GM12864 (cell line): ENCODE measurements around the gene MTMR1.

Experiments
- DNase-seq: peaks from one replicate; pipeline ENCODE4 v3.0.0-alpha.2; 2011; ENCODE audit warnings: low read depth
- H3K4me3 ChIP-seq: 2 replicates; pipeline ENCODE4 v1.5.1; 2011; ENCODE audit warnings: mild to moderate bottlenecking, low read depth, low read length, control low read depth
- TF ChIP-seq, protein P1 (sequence below): IDR thresholded peaks from 2 replicates; pipeline ENCODE4 v1.5.1; 2011; ENCODE audit warnings: low read depth, mild to moderate bottlenecking, moderate library complexity, low read length, control low read depth, inconsistent platforms; ENCODE audit errors: missing control alignments

MTMR1 gene

DNA sequence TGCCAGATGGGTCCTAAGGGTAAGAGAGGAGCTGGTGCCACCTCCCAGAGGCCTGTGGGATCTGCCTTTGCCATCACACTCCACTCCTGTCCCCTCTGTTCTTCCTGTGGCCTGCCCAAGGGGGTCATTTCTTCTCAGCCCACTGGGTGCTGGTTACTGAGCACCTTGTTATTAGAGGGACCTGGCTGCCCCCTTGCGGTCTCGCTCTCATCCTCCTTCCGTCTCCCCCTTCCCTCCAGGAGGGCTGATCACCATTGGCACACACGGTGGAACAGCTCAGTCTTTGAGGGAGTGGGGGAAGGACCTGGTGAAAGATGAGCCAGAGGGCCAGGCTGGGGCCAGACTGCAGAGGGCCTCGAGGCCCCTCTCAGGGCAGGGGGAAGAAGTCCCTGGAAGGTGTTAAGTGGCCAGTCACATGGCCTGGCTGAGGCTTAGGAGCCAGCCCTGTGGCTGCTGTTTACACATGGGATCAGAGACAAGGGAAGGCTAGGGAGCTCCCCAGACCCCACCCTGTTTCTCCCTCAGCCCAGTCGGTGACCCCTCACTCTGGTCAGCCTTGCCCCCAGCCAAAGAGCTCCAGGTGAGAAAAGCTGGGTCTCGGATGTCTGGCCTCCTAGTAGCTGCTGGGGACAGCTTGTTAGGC, 68.1 kb downstream of the MTMR1 start:
- no peak for DNase-seq
- TF ChIP-seq, protein P1, sequence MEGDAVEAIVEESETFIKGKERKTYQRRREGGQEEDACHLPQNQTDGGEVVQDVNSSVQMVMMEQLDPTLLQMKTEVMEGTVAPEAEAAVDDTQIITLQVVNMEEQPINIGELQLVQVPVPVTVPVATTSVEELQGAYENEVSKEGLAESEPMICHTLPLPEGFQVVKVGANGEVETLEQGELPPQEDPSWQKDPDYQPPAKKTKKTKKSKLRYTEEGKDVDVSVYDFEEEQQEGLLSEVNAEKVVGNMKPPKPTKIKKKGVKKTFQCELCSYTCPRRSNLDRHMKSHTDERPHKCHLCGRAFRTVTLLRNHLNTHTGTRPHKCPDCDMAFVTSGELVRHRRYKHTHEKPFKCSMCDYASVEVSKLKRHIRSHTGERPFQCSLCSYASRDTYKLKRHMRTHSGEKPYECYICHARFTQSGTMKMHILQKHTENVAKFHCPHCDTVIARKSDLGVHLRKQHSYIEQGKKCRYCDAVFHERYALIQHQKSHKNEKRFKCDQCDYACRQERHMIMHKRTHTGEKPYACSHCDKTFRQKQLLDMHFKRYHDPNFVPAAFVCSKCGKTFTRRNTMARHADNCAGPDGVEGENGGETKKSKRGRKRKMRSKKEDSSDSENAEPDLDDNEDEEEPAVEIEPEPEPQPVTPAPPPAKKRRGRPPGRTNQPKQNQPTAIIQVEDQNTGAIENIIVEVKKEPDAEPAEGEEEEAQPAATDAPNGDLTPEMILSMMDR = no peak
- H3K4me3 ChIP-seq = no peak overlapping the region

DNA sequence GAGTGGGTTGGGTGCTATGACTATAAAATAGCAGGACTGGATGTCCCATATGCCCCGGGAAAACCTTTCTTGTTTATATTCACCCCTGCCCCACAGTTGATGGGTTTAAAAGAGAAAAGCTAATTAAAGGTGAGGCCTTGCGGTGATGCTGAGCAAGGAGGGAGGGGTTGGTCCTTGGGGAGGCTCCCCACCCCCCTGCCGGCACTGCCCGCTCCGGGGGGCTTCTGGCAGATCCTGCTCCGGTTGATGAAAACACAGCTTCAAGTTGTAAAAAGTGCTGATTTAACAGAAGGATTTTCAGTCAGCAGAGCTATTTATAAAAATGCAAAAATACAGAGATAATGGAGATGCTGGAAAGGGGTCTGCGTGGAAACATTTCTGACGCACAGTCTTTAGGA, 68.6 kb downstream of the MTMR1 start:
- no peak overlapping the region for H3K4me3 ChIP-seq
- no peak for DNase-seq
- TF ChIP-seq, protein P1 = no peak

DNA sequence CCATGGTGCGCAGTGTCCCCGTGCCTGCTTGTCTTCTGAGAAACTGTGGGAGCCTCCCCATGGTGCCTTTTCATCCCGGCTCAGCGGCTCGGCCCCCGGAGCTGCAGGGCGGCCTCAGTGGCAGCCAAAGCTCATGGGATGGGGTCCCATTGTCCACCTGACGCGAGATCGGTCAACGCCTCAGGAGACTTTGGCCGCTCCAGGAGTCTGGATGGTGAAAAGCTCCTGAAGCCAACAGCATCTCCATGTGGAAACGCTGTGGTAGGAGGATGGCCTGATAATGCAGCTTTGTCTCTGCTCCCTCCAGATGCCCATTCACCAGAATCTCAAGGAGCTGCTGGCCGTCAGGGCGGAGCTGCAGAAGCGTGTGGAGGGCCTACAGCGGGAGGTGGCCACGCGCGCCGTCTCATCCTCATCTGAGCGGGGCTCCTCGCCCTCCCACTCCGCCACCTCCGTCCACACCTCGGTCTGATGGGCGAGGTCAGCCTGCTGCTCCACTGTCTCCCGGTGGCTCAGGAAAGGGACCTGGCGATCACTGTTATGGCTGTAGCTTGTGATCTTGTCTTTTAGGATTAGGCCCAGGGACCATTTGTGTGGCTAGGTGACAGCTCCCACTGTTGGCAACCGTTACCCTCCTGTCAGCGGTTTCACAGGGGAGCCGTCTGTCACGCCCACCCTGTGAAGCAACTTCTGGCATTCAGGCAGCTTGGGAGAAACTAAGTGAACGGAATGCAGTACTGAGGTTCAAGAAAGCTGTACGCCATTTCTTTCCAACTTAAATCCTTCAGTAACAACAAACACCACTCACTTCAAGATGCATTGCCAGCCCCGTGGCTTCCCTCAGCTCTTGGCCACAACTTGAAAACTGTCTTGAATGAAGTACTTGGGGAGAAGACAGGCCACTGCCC, 69.3 kb downstream of the MTMR1 start:
- DNase-seq = no peak
- TF ChIP-seq, protein P1 = no peak
- no peak overlapping the region for H3K4me3 ChIP-seq

DNA sequence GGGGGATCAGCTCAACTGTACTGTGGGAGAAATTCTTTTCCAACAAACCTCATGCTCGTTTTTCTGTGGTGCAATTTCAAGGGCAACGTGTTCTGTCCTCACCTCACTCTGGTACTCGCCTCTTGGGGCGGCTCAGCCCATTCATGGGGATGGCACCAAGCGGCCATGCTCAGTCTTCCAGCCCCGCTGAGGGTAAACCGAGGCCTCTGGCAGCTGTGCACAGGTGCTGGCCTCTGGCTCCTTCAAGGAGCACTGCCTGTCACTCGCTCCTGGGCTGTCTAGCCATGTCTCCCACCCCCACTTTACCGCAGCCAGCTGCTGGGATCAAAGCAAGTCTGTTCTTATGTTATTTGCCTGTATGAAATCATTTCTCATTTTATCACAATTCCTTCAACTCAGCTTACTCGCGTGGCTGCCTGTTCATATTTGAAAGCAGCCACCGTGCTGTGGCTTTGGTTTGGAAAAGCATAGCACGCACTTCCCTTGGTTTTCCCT, 70.2 kb downstream of the MTMR1 start:
- no peak for DNase-seq

DNA sequence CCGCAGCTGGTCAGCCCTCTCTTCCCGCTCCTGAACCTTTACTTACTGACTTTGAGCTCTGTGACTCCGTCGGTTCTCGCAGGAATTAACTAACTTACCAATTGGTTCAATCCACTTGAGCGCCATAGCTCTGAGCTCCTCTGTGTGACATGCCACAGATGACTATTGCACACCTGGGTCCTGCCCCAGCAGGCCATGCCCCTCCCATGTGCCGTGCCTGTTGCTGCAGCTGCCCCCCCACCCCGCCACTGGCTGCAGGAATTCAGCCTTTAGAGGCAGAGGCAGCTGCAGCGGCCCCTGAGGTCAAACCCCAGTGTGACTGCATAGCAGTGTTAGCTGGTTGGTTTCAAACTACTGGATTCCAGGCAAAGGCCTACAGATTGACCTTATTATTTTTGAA, 70.6 kb downstream of the MTMR1 start:
- DNase-seq = no peak
- no peak overlapping the region for H3K4me3 ChIP-seq
- TF ChIP-seq, protein P1 = no peak

More for the DNA sequence above, 70.2 kb downstream of the MTMR1 start:
- TF ChIP-seq, protein P1 = no peak
- no peak overlapping the region for H3K4me3 ChIP-seq

DNA sequence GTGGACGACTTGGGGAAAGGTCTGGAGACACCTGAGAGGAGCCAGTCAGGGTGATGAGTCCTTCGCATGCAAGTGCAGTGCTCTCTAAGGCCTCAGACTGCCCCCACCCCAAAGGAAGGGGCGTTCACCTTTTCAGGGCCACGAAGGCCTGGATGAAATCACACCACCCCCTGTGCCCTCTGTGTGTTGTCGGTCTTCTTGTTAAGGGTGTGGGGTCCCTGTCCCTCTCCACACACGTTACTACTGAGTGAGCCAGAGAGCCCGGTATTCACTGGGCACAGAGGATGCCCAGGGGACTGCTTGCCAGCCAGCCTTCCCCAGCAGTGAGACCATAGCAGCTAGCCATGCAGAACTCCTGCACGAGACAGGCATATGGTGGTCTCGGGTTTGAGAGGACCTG, 72.0 kb downstream of the MTMR1 start:
- TF ChIP-seq, protein P1 = no peak
- no peak for DNase-seq
- H3K4me3 ChIP-seq = no peak overlapping the region
